Adrenal gland (tissue), 12 donors: Measurements from ENCODE around the gene MYG1. TPM values are rescaled to one million over a fixed set of nuclear protein-coding genes. Genes with fewer than 3 reads are reported as not detected.

Source experiments
- DNase-seq, 7 donors: peaks; one replicate each; pipeline ENCODE4 v3.0.0-alpha.2; 2019 to 2020
- H3K27ac ChIP-seq, 5 donors: fragments of 200-600 bp; sonication (generic) in 4 of 5; 1 replicate in 3 of 5; 2 replicates in 2 of 5; pipeline versions ENCODE4 v1.5.1 to v1.8.0; 2016 to 2020; ENCODE audit warnings: mild to moderate bottlenecking in 1 of 5
- H3K27me3 ChIP-seq: fragments of 200-600 bp; 2 replicates; pipeline ENCODE4 v1.8.0; 2021
- H3K36me3 ChIP-seq, 2 donors: fragments of 200-600 bp; replicated peaks in 1 of 2; 1 replicate in 1 of 2; 2 replicates in 1 of 2; pipeline versions ENCODE4 v1.5.1 to v1.8.0; 2018 to 2022
- H3K4me1 ChIP-seq, 2 donors: fragments of 200-600 bp; replicated peaks in 1 of 2; 1 replicate in 1 of 2; 2 replicates in 1 of 2; pipeline versions ENCODE4 v1.5.1 to v1.8.0; 2018 to 2021
- H3K4me3 ChIP-seq, 4 donors: fragments of 200-600 bp; sonication (generic) in 3 of 4; one replicate each; pipeline ENCODE4 v1.5.1; 2016 to 2018
- H3K9me3 ChIP-seq, 3 donors: fragments of 200-600 bp; sonication (generic) in 1 of 3; replicated peaks in 1 of 3; 1 replicate in 2 of 3; 2 replicates in 1 of 3; pipeline versions ENCODE4 v1.5.1 to v1.8.0; 2016 to 2021
- CTCF ChIP-seq, 6 experiments: fragments of 450-650 bp in 4 of 6; fragments of 200-600 bp in 2 of 6; sonication (generic) in 1 of 6; IDR thresholded peaks; 1 replicate in 5 of 6; 2 replicates in 1 of 6; pipeline versions ENCODE4 v1.5.1 to v1.8.0; 2016 to 2021; ENCODE audit warnings: antibody characterized with exemption in 6 of 6, mild to moderate bottlenecking in 2 of 6, moderate library complexity in 1 of 6
- POLR2A ChIP-seq, 2 donors: fragments of 450-650 bp; IDR thresholded peaks; one replicate each; pipeline ENCODE4 v1.6.1; 2017; ENCODE audit warnings: antibody characterized with exemption in 2 of 2, mild to moderate bottlenecking in 2 of 2, moderate library complexity in 1 of 2
- WGBS, 4 donors: extraction: QIAGEN DNeasy Blood & Tissue Kit in 2 of 4; methylation state at CpG; one replicate each; pipeline versions ENCODE4 v1.1.5 to v1.1.7; 2013 to 2017; 5-methylcytosine and 5-hydroxymethylcytosine counted together
- intact Hi-C, 2 donors: fragments of 100-400 bp; cut with DNase I; formaldehyde crosslinking; loops; one replicate each; pipeline versions ENCODE4 v1.14.1 to v1.15.0; 2022 to 2023
- polyA plus RNA-seq, 3 donors: library from polyadenylated mRNA; stranded (reverse); fragments of 200-250 nt in 2 of 3; fragments of 350-450 nt in 1 of 3; fragmentation: Illumina TruSeq in 1 of 3; extraction: RNeasy Lipid Tissue Mini Kit (QIAGEN cat#74804) in 1 of 3; gene quantifications; one replicate each; pipeline ENCODE4 v1.2.3, GENCODE V29; 2013 to 2014
- total RNA-seq, 9 donors: library from RNA; depleted of rRNA in 4 of 9; stranded (reverse); fragments of >200 nt in 4 of 9; fragments of 120-200 nt in 1 of 9; fragmentation: NEBNext Ultra II Directional in 1 of 9; extraction: Animal tissue kit (Norgen Biotek cat#: 25700) in 1 of 9; gene quantifications; one replicate each; pipeline versions ENCODE4 v1.1.0 to v1.2.4, GENCODE V29; 2013 to 2023
- donor health status: healthy with polysubstance abuse.
- donor health status: Bipolar disorder and iron deficiency.
- donor health status: DM: yes; HTN: yes; CAD: no.
- donor health status: DM: no; HTN: no; CAD: no.
- donor health status: DM: no; HTN: no; CAD: no.
- donor health status: DM: yes; HTN: yes; CAD: no.

MYG1 gene
- total and polyA plus RNA-seq, 12 donors, result 45.9 to 240 (median 70.6) TPM

- intact Hi-C loops, result loop anchor here in 1 of 2 donors (10.0 kb wide), 1 partner anchor 181 kb away; the partner anchor contains the start of genes NPFF and TARBP2
- 36 to 47% (median 44%) methylated on average over 27 to 28 of the region's 28 CpGs for WGBS, 4 donors
Measured at GRCh38 chr12:53324113-53324778, 24.8 kb downstream of the MYG1 start.

GRCh38 chr12:53324779-53325510 is 25.4 kb downstream of the MYG1 start:
- Histone ChIP-seq H3K27me3 (no peaks in the 10 kb centered on the region), H3K4me3 (peak overlapping the region in 3 of 4 donors; percentile 37 to 66 (median 38)), H3K9me3 (no peaks in the 10 kb centered on the region), H3K27ac (peak overlapping the region; percentile 25 to 93 (median 76)), H3K36me3 (no peaks in the 10 kb centered on the region), H3K4me1 (peaks cover 23 to 37% of the 10 kb centered on the region in 2 donors)
- intact Hi-C loops, result loop anchor here in 1 of 2 donors (10.0 kb wide), 1 partner anchor 180 kb away; the partner anchor contains the start of genes NPFF and TARBP2
- 0% methylated on average over 10 to 69 of the region's 69 CpGs for WGBS, 4 donors
- peak; percentile 43 to 78 for TF ChIP-seq POLR2A (IDR thresholded peaks at IDR 0.05)
- peak; percentile 64 to 90 (median 79) for TF ChIP-seq CTCF (IDR thresholded peaks at IDR 0.05)
- DNase-seq, result peak; percentile 89 to 95 (median 92)

More at GRCh38 chr12:53324113-53324778, 24.8 kb downstream of the MYG1 start:
- Histone ChIP-seq H3K27me3 (no peaks in the 10 kb centered on the region), H3K4me1 (peaks cover 23 to 38% of the 10 kb centered on the region in 2 donors), H3K36me3 (peaks cover 0 to 2% of the 10 kb centered on the region in 2 donors), H3K27ac (peak overlapping the region in 4 of 5 donors; percentile 72 to 93 (median 82)), H3K9me3 (no peaks in the 10 kb centered on the region), H3K4me3 (peak overlapping the region in 2 of 4 donors; percentile 37 to 66)
- DNase-seq, result peak in 2 of 7 donors; percentile 16 to 33
- no peak for TF ChIP-seq POLR2A (IDR thresholded peaks at IDR 0.05)
- no peak for TF ChIP-seq CTCF (IDR thresholded peaks at IDR 0.05)

GRCh38 chr12:53325511-53326061 is 26.1 kb downstream of the MYG1 start:
- Histone ChIP-seq H3K9me3 (no peaks in the 10 kb centered on the region), H3K27me3 (no peaks in the 10 kb centered on the region), H3K4me3 (peak overlapping the region in 3 of 4 donors; percentile 37 to 66 (median 38)), H3K4me1 (peaks cover 16 to 30% of the 10 kb centered on the region in 2 donors), H3K27ac (peak overlapping the region in 4 of 5 donors; percentile 72 to 93 (median 82)), H3K36me3 (no peaks in the 10 kb centered on the region)
- DNase-seq, result peak; percentile 44 to 71 (median 55)
- 1 to 12% (median 2%) methylated on average over 8 to 50 of the region's 50 CpGs for WGBS, 4 donors
- intact Hi-C loops, result loop anchor here in 1 of 2 donors (10.0 kb wide), 1 partner anchor 179 kb away; the partner anchor contains the start of genes NPFF and TARBP2
- TF ChIP-seq POLR2A (IDR thresholded peaks at IDR 0.05) (peak in 1 of 2 donors; percentile 60), CTCF (IDR thresholded peaks at IDR 0.05) (no peak)
